EH (cell line): ENCODE data around the gene SOCS2.
"Not testable (repeated sequence)": the region's sequence is repeated elsewhere in the genome, so short reads cannot be mapped to it uniquely, and the experiment has no call there.

Source experiments
- DNase-seq: peaks from one replicate; pipeline ENCODE4 v3.0.0-alpha.2; 2015; ENCODE audit warnings: low read depth

The SOCS2 gene

DNA sequence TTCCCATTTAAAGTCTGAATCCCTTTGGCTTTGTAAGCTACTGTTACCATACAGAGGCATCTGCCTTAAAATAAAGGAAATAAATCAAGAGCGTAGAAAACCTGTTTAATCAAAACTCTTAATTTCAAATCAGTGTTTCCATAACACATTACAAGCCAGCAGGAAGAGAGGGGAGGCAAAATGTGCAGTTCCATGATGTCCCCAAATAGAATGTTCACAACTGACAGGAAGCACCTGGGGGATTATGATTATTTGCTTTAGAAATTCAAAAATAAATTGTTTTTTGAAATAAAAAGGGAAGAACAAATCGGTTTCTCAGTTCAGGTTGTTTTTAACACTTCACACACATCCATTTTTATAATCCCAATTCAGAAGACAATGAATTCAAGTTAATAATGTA is 21.4 kb downstream of the SOCS2 start:
- no peak for DNase-seq

DNA sequence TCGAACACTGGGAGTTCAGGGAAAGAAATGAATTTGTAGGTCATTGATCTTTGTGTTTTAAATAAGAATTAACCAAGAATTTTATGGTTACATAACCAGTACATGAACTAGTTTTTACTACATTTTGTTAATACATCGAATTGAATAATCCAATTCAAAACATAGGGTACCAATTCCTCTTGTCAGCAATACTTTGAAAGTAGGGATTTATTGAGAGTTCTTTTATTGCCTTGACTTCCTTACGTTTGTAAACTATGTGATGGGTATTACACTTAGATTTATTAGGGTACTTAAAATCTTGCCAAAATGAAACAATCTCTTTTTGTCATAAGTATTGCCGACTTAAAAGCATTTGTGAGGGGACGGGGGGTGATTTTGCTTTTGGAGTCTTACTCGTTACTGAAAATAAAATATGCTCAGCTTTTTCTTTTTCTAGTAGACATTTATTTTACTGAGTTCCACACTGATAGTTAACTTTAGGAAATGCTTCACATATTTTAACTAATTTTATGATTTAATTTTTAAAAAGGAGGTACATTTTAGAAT is 22.4 kb downstream of the SOCS2 start:
- DNase-seq = no peak

DNA sequence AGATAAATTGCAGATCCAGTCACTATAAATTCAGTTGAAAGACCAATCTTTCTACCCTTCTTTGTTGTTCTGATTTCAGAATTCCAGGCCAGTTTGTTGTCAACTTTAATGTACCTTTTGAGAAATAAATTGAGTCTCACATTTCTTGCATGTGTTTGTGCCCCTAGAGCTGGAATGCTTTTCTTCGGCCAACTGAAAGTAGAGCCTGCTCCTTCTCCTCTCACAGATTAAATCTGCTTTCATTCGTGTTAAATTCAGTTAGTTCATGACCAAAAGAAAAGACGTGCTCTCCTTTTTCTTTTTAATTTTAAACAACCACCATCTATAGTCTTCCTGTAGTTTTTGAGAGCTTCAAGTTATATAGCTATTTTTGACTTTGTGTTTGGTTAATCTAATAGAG is 22.9 kb downstream of the SOCS2 start:
- no peak for DNase-seq

DNA sequence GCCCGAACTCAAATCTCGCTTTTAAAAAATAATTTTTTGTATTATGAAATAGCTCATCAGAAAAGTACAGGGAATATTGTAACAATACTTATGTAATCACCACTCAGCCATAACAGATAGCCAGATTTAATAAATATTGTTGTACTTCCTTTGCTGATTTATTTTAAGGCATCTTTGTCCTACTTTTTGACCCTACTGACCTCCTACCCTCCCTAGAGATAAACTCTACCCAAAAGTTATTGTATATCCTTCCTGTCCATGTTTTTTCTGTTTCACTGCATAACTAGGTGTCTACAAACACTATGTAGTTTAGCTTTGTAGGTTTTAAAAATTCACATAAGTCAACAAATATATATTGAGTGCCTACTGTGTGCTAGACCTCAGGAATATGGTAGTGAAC is 25.1 kb downstream of the SOCS2 start:
- DNase-seq = no peak

DNA sequence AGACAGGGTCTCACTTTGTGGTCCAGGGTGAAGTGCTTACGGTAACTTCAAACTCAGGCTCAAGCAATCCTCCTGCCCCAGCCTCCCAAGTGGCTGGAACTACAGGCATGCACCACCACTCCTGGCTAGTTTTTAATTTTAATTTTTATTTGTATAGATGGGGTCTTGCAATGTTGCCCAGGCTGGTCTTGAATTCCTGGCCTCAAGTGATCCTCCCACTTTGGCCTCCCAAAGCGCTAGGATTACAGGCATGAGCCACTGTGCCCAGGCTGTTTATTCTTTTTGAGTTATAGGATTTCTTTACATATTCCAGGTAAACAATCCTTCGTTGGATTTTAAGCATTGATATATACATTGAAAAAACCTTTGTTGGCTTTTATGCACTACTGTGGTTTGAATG is 26.7 kb downstream of the SOCS2 start:
- DNase-seq = no peak

DNA sequence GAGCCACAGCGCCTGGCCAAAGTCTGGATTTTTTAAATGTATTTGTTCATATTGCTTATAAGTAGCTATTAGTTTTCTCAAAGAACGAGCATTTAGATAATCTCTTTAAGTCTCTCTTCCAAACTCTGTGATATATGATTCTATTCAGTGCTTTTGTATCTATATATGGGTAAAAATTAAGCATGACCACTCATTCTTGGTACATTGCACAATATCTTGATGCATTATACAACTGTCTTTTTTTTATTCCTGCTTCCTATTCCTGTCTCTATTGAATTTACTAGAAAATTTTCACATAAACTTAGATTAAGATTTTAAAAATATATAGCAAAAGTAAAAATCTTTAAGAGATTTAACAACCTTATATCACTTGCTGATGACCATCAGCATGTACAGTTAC is 29.1 kb downstream of the SOCS2 start:
- DNase-seq = no peak

DNA sequence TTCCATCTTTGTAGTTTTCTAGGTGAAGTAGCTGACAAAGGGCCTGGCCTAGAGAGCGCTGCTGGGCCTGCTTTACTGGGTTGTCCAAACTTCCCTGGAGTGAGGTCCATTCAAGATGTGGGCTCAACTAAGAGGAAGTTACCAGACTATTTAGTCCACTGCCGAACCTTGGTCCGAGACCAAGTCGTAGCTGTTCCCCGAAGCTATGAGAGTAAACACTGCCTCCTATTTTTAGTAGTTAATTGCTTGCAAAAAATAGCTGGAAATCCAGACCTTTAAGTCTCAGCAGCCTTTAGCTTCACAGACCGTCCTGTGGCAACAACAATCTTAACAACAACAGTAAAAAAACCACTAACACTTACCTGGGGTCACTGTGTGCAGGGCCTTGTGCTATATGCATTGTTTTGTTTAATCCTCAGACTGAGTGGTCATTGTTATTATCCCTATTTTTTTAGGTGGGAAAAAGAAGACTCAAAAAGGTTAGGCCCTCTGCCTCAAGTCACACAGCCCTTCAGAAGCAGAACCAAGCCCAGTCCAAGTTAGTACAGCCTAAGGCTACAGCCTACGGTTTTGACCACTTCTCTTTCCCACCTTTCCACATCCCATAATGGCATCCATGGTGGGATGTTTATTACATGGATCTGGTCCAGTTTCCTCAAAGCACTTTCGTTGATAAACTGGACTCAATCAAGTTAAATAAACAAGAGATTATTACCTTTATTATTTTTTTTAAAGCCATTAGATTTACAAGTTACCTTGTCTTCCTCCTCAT is 30.6 kb downstream of the SOCS2 start:
- DNase-seq = peak; percentile 39

DNA sequence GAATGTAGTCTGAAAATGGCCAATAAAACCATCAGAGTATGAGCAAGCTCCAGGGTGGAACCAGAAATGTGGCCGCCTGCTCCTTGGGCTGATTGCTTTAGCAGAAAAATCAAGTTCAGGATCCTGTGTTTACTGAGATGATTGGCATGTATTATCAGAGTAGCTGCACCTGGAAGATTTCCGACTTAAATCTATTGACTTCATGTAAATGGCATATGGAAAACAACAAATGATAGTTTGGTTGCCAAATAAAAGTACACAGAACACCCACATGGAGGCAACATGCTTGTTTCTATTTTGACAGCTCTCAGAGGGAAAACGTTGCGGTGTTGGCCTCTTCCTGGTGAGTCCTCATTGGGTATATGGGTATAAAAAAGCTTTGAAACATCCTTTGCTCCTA is 31.3 kb downstream of the SOCS2 start:
- DNase-seq = peak; percentile 39

DNA sequence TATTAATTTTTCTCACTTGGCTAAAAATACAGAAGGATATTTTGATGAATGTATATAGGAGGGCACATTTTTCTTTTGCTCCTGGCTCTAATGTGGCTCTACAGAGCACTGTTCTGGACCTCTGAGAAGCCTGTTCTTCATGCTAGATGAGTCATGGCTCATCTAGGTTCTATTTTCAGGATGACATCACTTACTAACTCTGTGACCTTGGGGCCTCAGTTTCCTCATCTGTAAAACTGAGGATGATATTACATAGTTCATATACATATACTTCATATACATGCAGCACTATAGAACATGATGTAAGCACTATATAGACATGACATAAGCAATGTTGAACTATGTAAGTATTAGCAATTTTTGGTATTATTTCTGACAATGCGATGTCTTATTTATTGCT is 35.8 kb downstream of the SOCS2 start:
- no peak for DNase-seq

DNA sequence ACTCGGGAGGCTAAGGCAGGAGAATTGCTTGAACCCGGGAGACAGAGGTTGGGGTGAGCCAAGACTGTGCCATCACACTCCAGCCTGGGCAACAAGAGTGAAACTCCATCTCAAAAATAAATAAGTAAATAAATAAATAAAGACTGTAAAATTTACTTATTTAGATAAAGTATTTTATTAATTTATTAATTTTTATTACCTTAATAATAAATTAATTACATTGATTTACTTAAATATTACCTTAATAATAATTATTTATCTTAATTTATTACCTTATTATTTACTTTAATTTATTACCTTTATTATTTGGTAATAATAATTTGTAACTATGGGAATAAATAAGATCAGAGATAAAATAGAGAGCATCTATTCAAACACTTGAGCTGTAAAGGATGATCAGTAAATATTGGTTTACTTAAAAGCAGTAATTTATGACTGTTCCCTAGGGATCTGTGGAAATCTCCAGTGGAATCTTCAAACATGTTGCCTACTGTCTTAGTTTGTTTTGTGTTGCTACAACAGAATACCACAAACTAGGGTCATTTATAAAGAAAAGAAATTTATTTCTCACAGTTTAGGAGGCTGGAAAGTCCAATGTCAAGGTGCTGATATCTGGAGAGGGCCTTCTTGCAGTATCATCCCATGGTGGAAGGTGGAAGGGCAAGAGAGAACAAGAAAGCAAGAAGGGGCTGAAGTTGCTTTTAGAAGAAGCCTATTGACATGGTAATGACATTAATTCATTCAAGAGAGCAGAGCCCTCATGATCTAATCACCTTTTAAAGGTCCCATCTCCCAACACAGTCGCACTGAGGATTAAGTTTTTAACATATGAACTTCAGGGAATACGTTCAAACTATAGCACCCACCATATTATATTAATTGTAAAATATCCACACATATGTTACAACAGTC is 37.1 kb downstream of the SOCS2 start:
- peak; percentile 24 for DNase-seq

DNA sequence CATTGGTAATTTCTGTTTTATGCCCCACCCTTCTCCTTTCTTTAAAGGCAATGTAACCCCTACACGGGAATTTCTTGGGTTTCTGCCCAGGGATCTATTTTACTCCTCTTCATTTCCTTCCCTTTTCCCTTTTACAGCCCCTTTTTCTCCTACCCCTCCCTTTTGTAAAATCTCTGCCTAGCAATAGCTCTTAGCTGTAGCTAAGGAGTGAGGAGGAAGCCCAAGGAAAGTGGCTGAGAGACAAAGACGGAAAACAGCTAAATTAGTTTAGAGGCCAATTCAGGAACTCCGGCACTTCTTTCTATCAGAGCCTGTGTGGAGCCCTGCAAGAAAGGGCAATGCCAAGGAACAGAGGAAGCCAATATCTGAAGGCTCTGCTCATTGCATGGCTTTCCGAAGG is 40.3 kb downstream of the SOCS2 start:
- DNase-seq = no peak

DNA sequence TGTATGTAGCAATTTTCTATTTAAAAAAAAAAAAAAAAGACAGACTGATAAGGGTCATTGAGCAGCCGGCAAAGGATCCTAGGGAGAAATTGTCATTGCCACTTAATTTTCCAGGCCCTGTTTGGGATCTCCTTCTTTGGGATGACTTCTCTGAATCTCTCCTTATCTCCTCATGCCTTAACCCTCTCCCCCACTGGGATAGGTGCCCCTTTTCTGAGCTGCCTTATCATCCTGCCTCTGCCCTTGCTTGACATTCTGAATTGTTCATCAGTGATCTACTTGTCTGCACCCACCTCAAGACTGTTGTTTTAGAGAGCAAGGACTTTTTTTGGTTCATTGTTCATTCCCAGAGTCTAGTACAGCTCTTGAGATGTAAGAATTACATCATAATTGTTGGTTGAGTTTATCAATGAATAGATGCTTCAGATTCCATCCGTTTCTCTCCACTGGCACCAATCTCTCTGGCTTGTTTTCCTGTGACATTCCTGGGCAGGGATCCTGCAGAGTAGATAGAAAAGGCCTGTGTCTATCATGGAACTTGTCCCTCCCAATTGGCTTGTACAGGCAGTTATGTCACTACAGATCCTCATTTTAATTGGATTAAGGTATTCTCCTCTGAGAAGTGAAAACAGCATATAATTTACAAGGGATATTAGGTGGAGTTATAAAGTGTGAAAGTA is 42.6 kb downstream of the SOCS2 start:
- peak; percentile 64 for DNase-seq

DNA sequence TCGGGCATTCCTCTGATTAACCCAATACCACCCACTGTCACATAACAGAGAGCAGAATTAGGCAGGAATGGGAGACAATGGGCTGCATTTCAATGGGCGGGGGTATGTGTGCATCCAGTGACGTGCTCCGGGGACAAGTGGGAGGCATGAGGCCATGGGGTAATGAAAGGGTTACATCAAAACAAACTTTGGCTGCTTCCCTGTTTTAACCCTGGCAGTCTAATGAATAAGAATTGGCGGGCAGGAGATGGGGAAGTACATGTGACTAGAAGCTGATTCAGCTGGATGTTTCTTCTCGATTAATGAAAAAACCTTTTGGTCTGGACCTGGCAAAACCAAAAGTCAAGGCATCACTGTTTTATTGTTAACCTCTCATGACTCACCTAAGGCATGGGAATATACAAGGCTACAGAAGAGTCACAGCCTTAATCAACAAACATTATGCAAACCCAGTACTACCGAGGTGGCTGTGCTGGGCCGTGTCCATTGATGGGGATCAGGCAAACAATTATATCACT is 44.2 kb downstream of the SOCS2 start:
- peak; percentile 57 for DNase-seq

DNA sequence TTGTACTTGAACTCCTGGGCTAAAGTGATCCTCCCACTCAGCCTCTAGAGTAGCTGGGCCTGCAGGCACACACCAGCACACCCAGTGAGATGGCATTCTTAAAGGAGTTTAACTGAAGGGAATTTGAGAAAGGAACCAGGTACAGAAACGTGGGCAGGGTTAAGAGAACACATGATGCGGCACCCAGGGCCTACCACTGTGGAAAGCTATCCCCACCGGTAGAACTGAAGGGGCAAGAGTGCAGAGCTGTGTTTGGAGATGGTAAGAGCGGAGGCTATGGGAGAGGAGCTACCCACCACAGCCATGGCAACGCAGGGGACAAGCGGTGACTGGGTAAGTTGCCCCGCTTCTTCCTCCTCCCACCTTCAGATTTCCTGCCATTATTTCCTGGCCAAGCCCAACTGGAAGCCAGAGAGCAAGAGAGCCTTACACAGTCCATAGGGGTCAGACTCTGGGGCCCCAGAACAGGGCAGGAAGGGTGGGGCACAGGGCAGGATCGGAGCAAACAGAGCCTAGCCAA is 46.5 kb downstream of the SOCS2 start:
- no peak for DNase-seq

DNA sequence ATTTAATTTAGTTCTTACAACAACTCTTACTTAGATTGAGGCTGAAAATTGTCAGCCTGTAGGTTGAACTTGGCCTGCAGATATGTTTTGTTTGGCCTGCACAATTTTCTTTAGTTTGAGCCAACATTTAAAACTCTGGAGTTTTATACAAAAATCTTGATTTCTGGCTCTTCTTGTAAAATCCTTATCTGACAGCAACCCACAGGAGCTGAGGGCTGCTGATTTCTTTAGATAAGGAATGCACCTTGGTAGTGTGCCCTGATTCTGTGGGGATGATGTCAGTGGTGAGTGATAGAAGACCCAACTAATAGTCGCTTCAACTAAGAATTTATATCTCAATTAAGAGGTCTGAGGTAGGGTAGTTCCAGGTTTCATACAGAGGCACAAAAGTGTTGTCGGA is 49.5 kb downstream of the SOCS2 start:
- DNase-seq = peak; percentile 61

DNA sequence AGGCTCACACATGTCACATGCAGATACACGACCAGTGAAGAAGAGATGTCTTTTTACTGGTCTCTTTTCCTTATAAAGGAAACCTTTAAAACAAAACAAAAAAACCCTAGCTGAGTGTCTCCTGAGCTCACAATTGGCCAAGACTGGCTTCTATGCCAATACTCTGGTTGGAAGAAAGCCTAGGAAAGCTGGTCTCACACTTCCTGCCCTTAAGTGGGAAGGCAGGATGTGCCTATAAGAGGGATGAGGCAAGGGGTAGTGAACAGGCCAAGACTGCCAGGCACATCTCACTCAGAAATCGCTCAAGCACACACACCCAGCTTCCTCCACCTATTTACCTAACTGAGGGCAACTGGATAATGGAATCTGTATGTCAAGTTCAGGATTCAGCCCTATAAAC is 50.0 kb downstream of the SOCS2 start:
- DNase-seq = peak; percentile 90

DNA sequence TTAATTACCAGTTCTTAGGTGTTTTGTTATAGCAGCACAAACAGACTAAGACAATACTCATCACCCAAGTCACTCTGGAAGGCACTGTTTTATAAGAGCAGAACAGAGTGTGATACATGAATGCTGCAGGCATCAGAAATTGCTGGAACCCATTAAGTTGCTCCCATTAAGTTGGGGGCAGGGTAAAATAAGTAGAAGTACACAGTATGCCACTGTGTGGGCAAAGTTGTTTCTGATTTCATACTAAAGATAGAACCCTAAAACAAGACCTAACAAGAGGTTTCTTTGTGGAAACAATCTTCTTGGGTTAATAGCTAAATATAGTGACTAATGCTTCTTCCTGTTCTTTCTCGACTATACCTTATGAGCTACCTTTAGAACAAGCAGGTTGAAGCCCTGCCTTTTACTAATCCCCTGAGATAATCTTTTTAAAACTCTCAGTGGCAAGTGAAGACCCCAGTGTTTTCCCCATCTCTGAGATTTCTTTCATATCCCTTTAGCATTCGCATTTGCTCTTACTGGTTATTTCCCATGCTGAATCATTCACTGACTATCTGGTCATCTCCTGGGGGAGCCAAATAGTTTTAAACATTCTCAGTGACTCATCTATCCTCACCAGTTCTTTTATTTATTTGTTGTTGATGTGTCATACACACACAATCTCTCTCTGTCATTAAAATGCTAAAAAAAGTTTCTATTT is 52.3 kb downstream of the SOCS2 start:
- peak; percentile 99 for DNase-seq

DNA sequence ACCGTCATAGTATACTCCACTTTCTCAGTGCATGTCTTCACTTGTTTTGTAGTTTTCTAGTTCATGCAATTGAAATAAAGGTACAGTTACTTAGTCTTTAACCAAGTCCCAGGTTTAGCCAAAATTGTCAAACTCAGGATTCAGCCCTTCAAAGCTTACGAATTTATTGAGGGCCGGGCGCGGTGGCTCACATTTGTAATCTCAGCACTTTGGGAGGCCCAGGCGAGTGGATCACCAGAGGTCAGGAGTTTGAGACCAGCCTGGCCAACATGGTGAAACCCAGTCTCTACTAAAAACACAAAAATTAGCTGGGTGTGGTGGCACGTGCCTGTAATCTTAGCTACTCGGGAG is 52.8 kb downstream of the SOCS2 start:
- not testable (repeated sequence) for DNase-seq

DNA sequence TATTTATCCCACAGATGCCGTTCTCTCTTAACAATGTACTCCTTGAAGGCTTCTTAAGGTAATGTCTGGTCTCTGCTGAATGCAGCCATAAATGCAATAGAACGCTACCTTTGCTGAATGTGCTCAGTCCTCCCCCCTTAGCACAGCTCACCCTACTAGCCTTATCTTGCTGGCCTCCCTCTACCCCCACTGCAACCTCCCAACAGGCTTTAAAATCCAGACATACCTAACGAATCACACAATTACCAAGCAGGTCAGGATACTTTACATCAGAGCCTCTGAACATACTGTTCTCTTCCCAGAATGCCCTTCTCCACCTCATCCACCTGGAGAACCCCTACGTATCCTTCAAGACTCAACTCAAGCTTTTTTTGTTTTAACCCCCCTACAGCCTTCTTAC is 53.7 kb downstream of the SOCS2 start:
- peak; percentile 44 for DNase-seq
